Kidney epithelial cell (primary cell): ENCODE results near the gene PACSIN1. TPM values are rescaled to one million over a fixed set of nuclear protein-coding genes. Genes with fewer than 3 reads are reported as not detected.
"Not testable (repeated sequence)": the region's sequence is repeated elsewhere in the genome, so short reads cannot be mapped to it uniquely, and the experiment has no call there.

Experiments used
- DNase-seq: peaks from one replicate; pipeline ENCODE4 v3.0.0-alpha.2; 2010; ENCODE audit warnings: low read depth
- H3K27me3 ChIP-seq: 2 replicates; pipeline ENCODE4 v1.6.0; 2011; ENCODE audit warnings: low read length; ENCODE audit not compliant: control insufficient read depth, insufficient read depth
- H3K36me3 ChIP-seq: 2 replicates; pipeline ENCODE4 v1.5.1; 2011; ENCODE audit warnings: low read length; ENCODE audit not compliant: control insufficient read depth, insufficient read depth
- H3K4me3 ChIP-seq: 2 replicates; pipeline ENCODE4 v1.5.1; 2011; ENCODE audit warnings: low read depth, mild to moderate bottlenecking, control low read depth, low read length
- CTCF ChIP-seq: IDR thresholded peaks from 2 replicates; pipeline ENCODE4 v1.5.1; 2011; ENCODE audit warnings: mild to moderate bottlenecking, moderate library complexity, low read length, control low read depth, inconsistent platforms; ENCODE audit not compliant: insufficient read depth, poor library complexity, severe bottlenecking
- total RNA-seq: library from RNA; depleted of rRNA; stranded (reverse); fragments of >200 nt; gene quantifications from 2 replicates; pipeline ENCODE4 v1.2.3, GENCODE V29; 2015

Gene PACSIN1
- total RNA-seq, 1 donor from 2014 or later, result 0.04 TPM

GRCh38 chr6:34474754-34475153, 8.9 kb downstream of the PACSIN1 start:
- no peaks in the 10 kb centered on the region for H3K36me3 ChIP-seq
- no peaks in the 10 kb centered on the region for H3K27me3 ChIP-seq
- DNase-seq, result no peak
- no peak overlapping the region for H3K4me3 ChIP-seq
- no peak for TF ChIP-seq CTCF

- no peak for DNase-seq
- Histone ChIP-seq H3K36me3 (no peaks in the 10 kb centered on the region), H3K4me3 (no peak overlapping the region), H3K27me3 (no peaks in the 10 kb centered on the region)
- no peak for TF ChIP-seq CTCF
These were observed 9.4 kb downstream of the PACSIN1 start for GRCh38 chr6:34475238-34475682.

- no peak for DNase-seq
- Histone ChIP-seq H3K36me3 (no peaks in the 10 kb centered on the region), H3K4me3 (no peak overlapping the region), H3K27me3 (no peaks in the 10 kb centered on the region)
- no peak for TF ChIP-seq CTCF
These were observed 10.0 kb downstream of the PACSIN1 start for GRCh38 chr6:34475767-34476328.

- no peak for DNase-seq
- no peak for TF ChIP-seq CTCF
- no peaks in the 10 kb centered on the region for H3K27me3 ChIP-seq
- no peak overlapping the region for H3K4me3 ChIP-seq
- no peaks in the 10 kb centered on the region for H3K36me3 ChIP-seq
These were observed 10.6 kb downstream of the PACSIN1 start for GRCh38 chr6:34476447-34476846.

GRCh38 chr6:34476921-34477320, 11.0 kb downstream of the PACSIN1 start:
- DNase-seq, result no peak
- Histone ChIP-seq H3K4me3 (no peak overlapping the region), H3K36me3 (no peaks in the 10 kb centered on the region), H3K27me3 (no peaks in the 10 kb centered on the region)
- no peak for TF ChIP-seq CTCF

- H3K27me3 ChIP-seq, result no peaks in the 10 kb centered on the region
- no peaks in the 10 kb centered on the region for H3K36me3 ChIP-seq
- TF ChIP-seq CTCF, result no peak
- no peak overlapping the region for H3K4me3 ChIP-seq
- DNase-seq, result no peak
These were observed 12.9 kb downstream of the PACSIN1 start for GRCh38 chr6:34478796-34479195.

- H3K27me3 ChIP-seq, H3K4me3 ChIP-seq, H3K36me3 ChIP-seq, DNase-seq: not testable (repeated sequence)
These were observed 17.9 kb downstream of the PACSIN1 start for GRCh38 chr6:34483781-34484180.
